Measurements from ENCODE around the gene FFAR3. TPM values are rescaled to one million over a fixed set of nuclear protein-coding genes. Genes with fewer than 3 reads are reported as not detected.

Gene FFAR3
- total RNA-seq, 2 experiments from 2014 or later = 0.19 TPM; not detected in 1

DNA sequence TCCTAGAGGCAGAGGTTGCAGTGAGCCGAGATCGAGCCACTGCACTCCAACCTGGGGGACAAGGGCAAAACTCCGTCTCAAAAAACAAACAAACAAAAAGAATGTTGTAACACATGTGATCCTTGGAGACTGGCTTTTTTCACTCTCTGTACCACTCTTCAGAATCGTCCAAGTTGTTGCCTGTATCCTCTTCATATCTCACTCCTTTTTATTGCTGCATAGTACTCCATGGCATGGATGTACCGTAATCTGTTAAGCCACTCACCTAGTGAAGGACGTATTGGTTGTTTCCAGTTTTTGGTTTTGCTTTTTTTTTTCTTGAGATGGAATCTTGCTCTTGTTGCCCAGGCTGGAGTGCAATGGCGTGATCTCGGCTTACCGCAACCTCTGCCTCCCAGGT lies 36.2 kb upstream of the FFAR3 start:
- no peak for TF ChIP-seq EZH2phosphoT487 (IDR thresholded peaks at IDR 0.05; ENCODE audit: borderline replicate concordance, low read depth, low read length)
- no peak for TF ChIP-seq CTCF (conservative IDR thresholded peaks at IDR 0.05; ENCODE audit: low read length)
- Histone ChIP-seq H3K79me2 (ENCODE audit: insufficient read depth, low read depth, low read length) (peaks cover 13% of the 10 kb centered on the region; the same call in 1 of the 2 replicates), H2AFZ (ENCODE audit: low read length) (no peak overlapping the region), H3K4me1 (ENCODE audit: insufficient read depth, low read length, poor library complexity, severe bottlenecking) (peaks cover 97% of the 10 kb centered on the region), H4K20me1 (ENCODE audit: insufficient read depth, low read length) (no peaks in the 10 kb centered on the region), H3K9me2 (ENCODE audit: insufficient read depth, low read length) (no peaks in the 10 kb centered on the region), H3K9me3 (ENCODE audit: low read length) (peaks cover 8% of the 10 kb centered on the region; the same call in 1 of the 2 replicates), H3K4me2 (ENCODE audit: low read length) (peak overlapping the region; percentile 55), H3K27ac (ENCODE audit: low read depth, low read length, poor library complexity, severe bottlenecking) (peak overlapping the region; percentile 88), H3K36me3 (ENCODE audit: insufficient read depth, low read length) (no peaks in the 10 kb centered on the region; the same call in 1 of the 2 replicates), H3K4me3 (ENCODE audit: low read depth, low read length, poor library complexity, severe bottlenecking) (no peak overlapping the region)
- ChIA-PET POLR2A (interaction anchor here (1.6 kb wide), 1 partner anchor 9 kb away, joined by 3 read pairs; no protein-coding TSS in a partner anchor), CTCF (ENCODE audit: unreplicated experiment) (no interaction called here)
- intact Hi-C loops (cut with micrococcal nuclease; ENCODE audit: unreplicated experiment) = no loop called here
- BruUV-seq (replicated peaks) = no TSS peak
- DNase-seq (ENCODE audit: low spot score) = no peak

- Histone ChIP-seq H3K36me3 (ENCODE audit: insufficient read depth, low read length) (peaks cover 29% of the 10 kb centered on the region), H3K4me3 (ENCODE audit: low read depth, low read length, poor library complexity, severe bottlenecking) (no peak overlapping the region), H3K9me2 (ENCODE audit: insufficient read depth, low read length) (no peaks in the 10 kb centered on the region), H4K20me1 (ENCODE audit: insufficient read depth, low read length) (0 out of 2 replicates have a peak, but pooled peaks cover 2% of the 10 kb centered on the region), H3K79me2 (ENCODE audit: insufficient read depth, low read depth, low read length) (peaks cover 57% of the 10 kb centered on the region), H2AFZ (ENCODE audit: low read length) (no peak overlapping the region), H3K27ac (ENCODE audit: low read depth, low read length, poor library complexity, severe bottlenecking) (peak overlapping the region; percentile 88), H3K9me3 (ENCODE audit: low read length) (no peaks in the 10 kb centered on the region), H3K4me1 (ENCODE audit: insufficient read depth, low read length, poor library complexity, severe bottlenecking) (peaks cover 83% of the 10 kb centered on the region), H3K4me2 (ENCODE audit: low read length) (peak overlapping the region; percentile 89)
- TF ChIP-seq CTCF (conservative IDR thresholded peaks at IDR 0.05; ENCODE audit: low read length) (peak; percentile 79), EZH2phosphoT487 (IDR thresholded peaks at IDR 0.05; ENCODE audit: borderline replicate concordance, low read depth, low read length) (no peak)
- ChIA-PET CTCF (ENCODE audit: unreplicated experiment) (no interaction called here), POLR2A (interaction anchor here (0.5 to 6.1 kb wide), 4 partner anchors 8 to 59 kb away, joined by 3 to 33 read pairs (median 6); partner anchors contain the start of gene FFAR1)
- intact Hi-C loops (cut with micrococcal nuclease; ENCODE audit: unreplicated experiment) = loop anchor here (1.0 kb wide), 1 partner anchor 32 kb away; no protein-coding TSS in a partner anchor
- DNase-seq (ENCODE audit: low spot score) = peak; percentile 57
- BruUV-seq (replicated peaks) = no TSS peak
Measured at GRCh38 chr19:35327642-35328041, 30.6 kb upstream of the FFAR3 start.

DNA sequence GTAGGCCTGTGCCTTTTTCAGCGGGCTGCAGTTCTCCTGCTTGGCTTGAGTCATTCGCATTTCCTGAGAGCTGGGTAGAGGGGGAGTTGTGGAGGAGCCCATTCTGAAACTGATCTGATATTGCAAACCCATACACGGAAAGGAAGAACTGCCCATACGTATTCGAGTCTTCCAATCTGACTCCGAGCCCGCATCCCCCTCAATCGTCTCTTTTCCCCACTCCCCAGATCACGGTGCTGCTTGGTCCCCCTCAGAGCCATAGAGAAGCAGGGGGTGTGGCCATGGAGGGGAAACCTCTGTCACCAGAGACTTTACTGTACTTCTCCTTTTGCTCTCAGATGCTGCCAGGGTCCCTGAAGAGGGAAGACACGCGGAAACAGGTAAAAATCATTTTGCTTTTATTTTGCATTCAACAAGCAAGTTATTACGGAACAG lies 29.4 kb upstream of the FFAR3 start, which contains the start of gene CD22:
Gene CD22, plus strand, starts transcription at position 337 of the 435 bp plus-strand sequence. CDS start 2,854 bp downstream, outside the sequence.
- Histone ChIP-seq H3K4me1 (ENCODE audit: insufficient read depth, low read length, poor library complexity, severe bottlenecking) (peaks cover 85% of the 10 kb centered on the region), H3K4me2 (ENCODE audit: low read length) (peak within 1 kb of the TSS; percentile 89), H3K4me3 (ENCODE audit: low read depth, low read length, poor library complexity, severe bottlenecking) (peak within 1 kb of the TSS; percentile 88), H3K9me2 (ENCODE audit: insufficient read depth, low read length) (no peaks in the 10 kb centered on the region), H3K27ac (ENCODE audit: low read depth, low read length, poor library complexity, severe bottlenecking) (peak within 1 kb of the TSS; percentile 88), H3K9me3 (ENCODE audit: low read length) (no peaks in the 10 kb centered on the region), H4K20me1 (ENCODE audit: insufficient read depth, low read length) (peaks cover 14% of the 10 kb centered on the region; the same call in 1 of the 2 replicates), H2AFZ (ENCODE audit: low read length) (peak within 1 kb of the TSS; percentile 35; the same call in 1 of the 2 replicates), H3K36me3 (ENCODE audit: insufficient read depth, low read length) (peaks cover 42% of the 10 kb centered on the region), H3K79me2 (ENCODE audit: insufficient read depth, low read depth, low read length) (peaks cover 70% of the 10 kb centered on the region)
- intact Hi-C loops (cut with micrococcal nuclease; ENCODE audit: unreplicated experiment) = no loop called here
- ChIA-PET POLR2A (interaction anchor here (2.2 to 6.1 kb wide), 2 partner anchors 9 to 20 kb away, joined by 7 to 33 read pairs; partner anchors contain the start of gene FFAR1), CTCF (ENCODE audit: unreplicated experiment) (no interaction called here)
- no TSS peak for BruUV-seq (replicated peaks)
- TF ChIP-seq CTCF (conservative IDR thresholded peaks at IDR 0.05; ENCODE audit: low read length) (no peak), EZH2phosphoT487 (IDR thresholded peaks at IDR 0.05; ENCODE audit: borderline replicate concordance, low read depth, low read length) (no peak)
- peak; percentile 88 for DNase-seq (ENCODE audit: low spot score)
